ENCODE measurements around the gene CHMP2A. TPM values are rescaled to one million over a fixed set of nuclear protein-coding genes. Genes with fewer than 3 reads are reported as not detected.
A peak's percentile ranks its signal among the peaks of the same experiment; 100 is the strongest.

The CHMP2A gene
- total RNA-seq, 1 experiment from 2014 or later = 112 TPM

DNA sequence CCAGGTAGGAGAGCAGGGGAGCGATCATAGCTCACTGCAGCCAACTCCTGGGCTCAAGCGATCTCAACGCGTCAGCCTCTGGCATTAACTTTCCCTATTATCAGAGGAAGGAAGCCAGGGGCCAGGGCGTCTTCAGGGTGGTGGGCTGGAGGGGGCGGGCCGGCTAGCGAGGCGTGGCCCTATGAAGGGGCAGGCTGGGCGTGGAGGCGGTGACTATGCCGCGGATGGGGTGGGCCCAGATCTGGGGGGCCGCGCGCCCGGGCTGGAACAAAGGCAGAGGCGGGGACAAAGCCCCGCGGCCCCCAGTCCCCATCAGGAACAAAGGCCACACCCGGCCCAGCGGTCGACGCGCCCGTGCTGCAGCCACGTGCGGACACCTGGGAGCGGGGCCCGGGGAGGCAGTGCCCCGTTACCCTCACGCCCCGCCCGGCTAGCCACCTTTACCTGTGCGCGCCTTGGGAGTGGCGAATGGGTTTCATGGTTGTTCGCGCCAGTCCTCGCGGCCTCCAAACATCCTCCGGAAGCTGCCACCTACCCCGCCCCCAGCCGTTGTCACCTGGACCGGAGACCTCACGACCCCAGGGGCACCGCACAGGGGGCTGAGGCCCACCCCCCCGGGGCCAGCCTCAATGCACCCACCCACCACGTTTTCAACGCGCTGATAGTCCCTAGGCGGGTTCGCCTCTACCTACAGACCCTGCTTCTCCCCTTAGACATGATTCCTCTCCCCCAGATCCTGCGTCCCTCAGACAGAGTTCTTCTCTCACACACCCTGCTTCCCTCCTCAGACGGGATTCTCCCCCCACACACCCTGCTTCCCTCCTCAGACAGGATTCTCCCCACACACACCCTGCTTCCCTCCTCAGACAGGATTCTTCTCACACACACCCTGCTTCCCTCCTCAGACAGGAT lies 16.4 kb downstream of the CHMP2A start:
- peaks cover 7% of the 10 kb centered on the region for H3K4me1 Mint-ChIP-seq (ENCODE audit: low read depth, unreplicated experiment)
- ChIA-PET CTCF (interaction anchor here (1.0 kb wide), 1 partner anchor 19 kb away, joined by 6 read pairs; the partner anchor contains the start of gene ZBTB45), POLR2A (interaction anchor here (1.0 kb wide), 1 partner anchor 19 kb away, joined by 5 read pairs; the partner anchor contains the start of gene ZBTB45)
- H3K36me3 Mint-ChIP-seq (ENCODE audit: insufficient read depth, unreplicated experiment) = peaks cover 13% of the 10 kb centered on the region
- BruUV-seq (replicated peaks) = TSS peak; percentile 49
- no peaks in the 10 kb centered on the region for H3K9me3 ChIP-seq
- no peaks in the 10 kb centered on the region for H3K27me3 ChIP-seq (replicated peaks; ENCODE audit: control insufficient read depth, insufficient read depth, low read length)
- intact Hi-C loops (cut with micrococcal nuclease; ENCODE audit: unreplicated experiment) = loop anchor here (1.0 kb wide), 1 partner anchor 19 kb away; the partner anchor contains the start of gene ZBTB45
- no peaks in the 10 kb centered on the region for H3K9me3 Mint-ChIP-seq (ENCODE audit: unreplicated experiment)
- peaks cover 6% of the 10 kb centered on the region for H3K27me3 Mint-ChIP-seq (ENCODE audit: insufficient read depth, unreplicated experiment)
- peak overlapping the region; percentile 45 for H3K4me3 ChIP-seq (ENCODE audit: low read depth, low read length)
- peak overlapping the region; percentile 92 for H3K27ac Mint-ChIP-seq (ENCODE audit: unreplicated experiment)
- peak overlapping the region; percentile 87 for H3K4me3 Mint-ChIP-seq (ENCODE audit: unreplicated experiment)
- peak; percentile 89 to 94 for DNase-seq
- TF ChIP-seq, protein P1, sequence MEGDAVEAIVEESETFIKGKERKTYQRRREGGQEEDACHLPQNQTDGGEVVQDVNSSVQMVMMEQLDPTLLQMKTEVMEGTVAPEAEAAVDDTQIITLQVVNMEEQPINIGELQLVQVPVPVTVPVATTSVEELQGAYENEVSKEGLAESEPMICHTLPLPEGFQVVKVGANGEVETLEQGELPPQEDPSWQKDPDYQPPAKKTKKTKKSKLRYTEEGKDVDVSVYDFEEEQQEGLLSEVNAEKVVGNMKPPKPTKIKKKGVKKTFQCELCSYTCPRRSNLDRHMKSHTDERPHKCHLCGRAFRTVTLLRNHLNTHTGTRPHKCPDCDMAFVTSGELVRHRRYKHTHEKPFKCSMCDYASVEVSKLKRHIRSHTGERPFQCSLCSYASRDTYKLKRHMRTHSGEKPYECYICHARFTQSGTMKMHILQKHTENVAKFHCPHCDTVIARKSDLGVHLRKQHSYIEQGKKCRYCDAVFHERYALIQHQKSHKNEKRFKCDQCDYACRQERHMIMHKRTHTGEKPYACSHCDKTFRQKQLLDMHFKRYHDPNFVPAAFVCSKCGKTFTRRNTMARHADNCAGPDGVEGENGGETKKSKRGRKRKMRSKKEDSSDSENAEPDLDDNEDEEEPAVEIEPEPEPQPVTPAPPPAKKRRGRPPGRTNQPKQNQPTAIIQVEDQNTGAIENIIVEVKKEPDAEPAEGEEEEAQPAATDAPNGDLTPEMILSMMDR (IDR thresholded peaks at IDR 0.05; ENCODE audit: insufficient read depth in 1 of 2, low read depth in 1 of 2, low read length in 1 of 2, severe bottlenecking in 1 of 2, unreplicated experiment in 1 of 2) = no peak
- H3K36me3 ChIP-seq (ENCODE audit: control insufficient read depth, insufficient read depth, low read length) = no peaks in the 10 kb centered on the region
- H3K4me1 ChIP-seq = 0 out of 2 replicates have a peak, but pooled peaks cover 5% of the 10 kb centered on the region

DNA sequence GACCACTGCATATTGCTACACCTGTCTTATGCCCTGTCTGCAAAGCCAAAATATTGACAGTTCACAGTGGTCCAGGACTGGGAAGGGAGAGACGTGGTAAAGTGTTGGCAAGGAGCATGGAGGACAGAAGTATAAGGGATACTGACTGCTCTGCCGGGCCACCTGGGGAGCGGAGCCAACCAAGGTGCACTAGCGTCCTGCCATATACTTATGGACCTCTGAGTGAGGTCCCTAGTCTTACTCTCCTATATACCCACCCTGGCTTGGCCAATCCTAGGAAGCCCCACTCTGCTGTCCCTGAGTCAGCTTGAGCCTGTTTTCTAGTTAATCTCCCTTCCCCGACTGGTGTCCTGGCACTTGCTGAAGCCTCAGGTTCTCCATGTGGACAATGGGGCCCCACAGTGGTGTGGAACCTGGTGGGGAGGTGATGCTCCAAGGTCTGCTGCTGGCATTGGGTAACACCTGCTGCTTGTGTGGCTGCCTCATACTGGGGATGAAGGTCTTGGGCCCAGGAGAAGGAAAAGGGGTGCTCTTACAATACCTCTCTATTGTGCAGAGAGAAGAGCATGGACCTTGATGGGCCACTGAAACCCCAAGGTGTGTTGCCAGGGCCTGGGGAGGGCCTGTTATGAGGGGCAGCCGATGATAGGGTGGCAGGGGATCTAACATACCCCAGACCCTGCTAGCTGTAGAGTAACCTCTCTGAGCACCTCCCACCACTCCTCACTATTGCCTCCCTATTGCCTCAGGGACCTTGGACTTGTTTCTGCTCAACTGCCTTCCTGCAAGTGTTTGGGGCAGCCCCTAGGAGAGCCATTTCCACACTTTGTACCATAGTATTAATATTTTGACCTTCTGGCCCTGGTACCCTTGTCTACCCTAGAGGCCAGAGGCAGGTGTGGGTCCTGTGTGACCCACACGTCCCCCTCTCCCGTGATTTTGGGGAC lies 17.8 kb downstream of the CHMP2A start:
- peak overlapping the region; percentile 87 for H3K4me3 Mint-ChIP-seq (ENCODE audit: unreplicated experiment)
- no peak for DNase-seq
- H3K36me3 Mint-ChIP-seq (ENCODE audit: insufficient read depth, unreplicated experiment) = peaks cover 13% of the 10 kb centered on the region
- Histone ChIP-seq H3K4me1 (0 out of 2 replicates have a peak, but pooled peaks cover 5% of the 10 kb centered on the region), H3K9me3 (no peaks in the 10 kb centered on the region), H3K27me3 (replicated peaks; ENCODE audit: control insufficient read depth, insufficient read depth, low read length) (no peaks in the 10 kb centered on the region), H3K36me3 (ENCODE audit: control insufficient read depth, insufficient read depth, low read length) (no peaks in the 10 kb centered on the region), H3K4me3 (ENCODE audit: low read depth, low read length) (no peak overlapping the region)
- intact Hi-C loops (cut with micrococcal nuclease; ENCODE audit: unreplicated experiment) = no loop called here
- TF ChIP-seq, protein P1 (IDR thresholded peaks at IDR 0.05; ENCODE audit: insufficient read depth in 1 of 2, low read depth in 1 of 2, low read length in 1 of 2, severe bottlenecking in 1 of 2, unreplicated experiment in 1 of 2) = no peak
- peaks cover 1% of the 10 kb centered on the region for H3K27me3 Mint-ChIP-seq (ENCODE audit: insufficient read depth, unreplicated experiment)
- ChIA-PET CTCF (interaction anchor here (1.0 kb wide), 1 partner anchor 18 kb away, joined by 6 read pairs; the partner anchor contains the start of gene ZBTB45), POLR2A (interaction anchor here (1.0 kb wide), 1 partner anchor 17 kb away, joined by 5 read pairs; the partner anchor contains the start of gene ZBTB45)
- peaks cover 7% of the 10 kb centered on the region for H3K4me1 Mint-ChIP-seq (ENCODE audit: low read depth, unreplicated experiment)
- no peaks in the 10 kb centered on the region for H3K9me3 Mint-ChIP-seq (ENCODE audit: unreplicated experiment)
- H3K27ac Mint-ChIP-seq (ENCODE audit: unreplicated experiment) = peak overlapping the region; percentile 92
- BruUV-seq (replicated peaks) = no TSS peak

DNA sequence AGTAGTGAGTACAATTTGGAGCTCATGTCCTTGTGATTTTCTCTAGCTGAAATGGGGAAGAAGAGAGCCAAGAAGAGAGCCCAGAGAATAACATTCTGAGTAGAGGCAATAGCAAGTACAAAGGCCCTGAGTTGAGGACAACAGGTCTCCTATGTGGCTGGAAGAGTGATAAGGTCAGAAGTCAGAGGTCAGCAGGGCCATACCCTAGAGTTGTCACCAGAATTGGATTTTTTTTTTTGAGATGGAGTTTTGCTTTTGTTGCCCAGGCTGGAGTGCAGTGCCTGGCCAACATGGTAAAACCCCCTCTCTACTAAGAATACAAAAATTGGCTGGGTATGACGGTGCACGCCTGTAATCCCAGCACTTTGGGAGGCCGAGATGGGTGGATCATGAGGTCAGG lies 19.0 kb downstream of the CHMP2A start:
- no peak overlapping the region for H3K4me3 Mint-ChIP-seq (ENCODE audit: unreplicated experiment)
- peaks cover 7% of the 10 kb centered on the region for H3K4me1 Mint-ChIP-seq (ENCODE audit: low read depth, unreplicated experiment)
- H3K9me3 Mint-ChIP-seq (ENCODE audit: unreplicated experiment) = no peaks in the 10 kb centered on the region
- 0 out of 2 replicates have a peak, but pooled peaks cover 5% of the 10 kb centered on the region for H3K4me1 ChIP-seq
- no peaks in the 10 kb centered on the region for H3K27me3 ChIP-seq (replicated peaks; ENCODE audit: control insufficient read depth, insufficient read depth, low read length)
- BruUV-seq (replicated peaks) = no TSS peak
- no peak for DNase-seq
- CTCF ChIA-PET = no interaction called here
- POLR2A ChIA-PET = no interaction called here
- peaks cover 13% of the 10 kb centered on the region for H3K36me3 Mint-ChIP-seq (ENCODE audit: insufficient read depth, unreplicated experiment)
- H3K27me3 Mint-ChIP-seq (ENCODE audit: insufficient read depth, unreplicated experiment) = peaks cover 3% of the 10 kb centered on the region
- H3K4me3 ChIP-seq (ENCODE audit: low read depth, low read length) = no peak overlapping the region
- H3K9me3 ChIP-seq = no peaks in the 10 kb centered on the region
- H3K36me3 ChIP-seq (ENCODE audit: control insufficient read depth, insufficient read depth, low read length) = no peaks in the 10 kb centered on the region
- TF ChIP-seq, protein P1 (IDR thresholded peaks at IDR 0.05; ENCODE audit: insufficient read depth in 1 of 2, low read depth in 1 of 2, low read length in 1 of 2, severe bottlenecking in 1 of 2, unreplicated experiment in 1 of 2) = no peak
- intact Hi-C loops (cut with micrococcal nuclease; ENCODE audit: unreplicated experiment) = no loop called here
- no peak overlapping the region for H3K27ac Mint-ChIP-seq (ENCODE audit: unreplicated experiment)

All from Caco-2 (cell line).